OCI-LY7 (cell line): ENCODE measurements around the gene ZIC4.

Experiments used
- EZH2phosphoT487 ChIP-seq: fragments of 200-600 bp; sonication (generic); IDR thresholded peaks from 2 replicates; pipeline ENCODE4 v1.6.1; 2018; ENCODE audit warnings: low read depth, borderline replicate concordance, mild to moderate bottlenecking, mixed run types, antibody characterized with exemption, low read length, moderate library complexity, mixed read lengths
- TF ChIP-seq, protein P1 (sequence below): fragments of 200-600 bp; sonication (generic); conservative IDR thresholded peaks from 2 replicates; pipeline ENCODE4 v1.5.1; 2014; ENCODE audit warnings: mild to moderate bottlenecking, antibody characterized with exemption, low read length, moderate library complexity, mixed read lengths

DNA sequence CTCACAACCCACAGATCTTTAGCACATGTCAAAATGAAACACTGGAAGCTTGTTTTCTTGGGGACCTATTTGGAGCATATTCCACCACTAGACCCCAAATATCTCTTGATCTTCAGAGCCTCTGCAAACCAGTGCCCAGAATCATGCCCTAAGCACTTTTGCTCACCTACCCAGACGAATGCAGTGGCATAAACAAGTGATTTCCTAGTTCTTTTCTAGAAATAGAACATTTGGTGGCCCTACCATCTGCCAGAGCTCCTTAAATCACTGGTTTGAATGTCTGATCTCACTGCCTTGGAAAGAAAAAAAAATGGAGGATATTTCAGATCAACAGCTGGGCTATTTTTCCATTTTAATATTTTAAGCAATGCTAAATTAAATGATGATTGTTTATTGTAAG lies 5.3 kb downstream of the ZIC4 start:
- TF ChIP-seq, protein P1, sequence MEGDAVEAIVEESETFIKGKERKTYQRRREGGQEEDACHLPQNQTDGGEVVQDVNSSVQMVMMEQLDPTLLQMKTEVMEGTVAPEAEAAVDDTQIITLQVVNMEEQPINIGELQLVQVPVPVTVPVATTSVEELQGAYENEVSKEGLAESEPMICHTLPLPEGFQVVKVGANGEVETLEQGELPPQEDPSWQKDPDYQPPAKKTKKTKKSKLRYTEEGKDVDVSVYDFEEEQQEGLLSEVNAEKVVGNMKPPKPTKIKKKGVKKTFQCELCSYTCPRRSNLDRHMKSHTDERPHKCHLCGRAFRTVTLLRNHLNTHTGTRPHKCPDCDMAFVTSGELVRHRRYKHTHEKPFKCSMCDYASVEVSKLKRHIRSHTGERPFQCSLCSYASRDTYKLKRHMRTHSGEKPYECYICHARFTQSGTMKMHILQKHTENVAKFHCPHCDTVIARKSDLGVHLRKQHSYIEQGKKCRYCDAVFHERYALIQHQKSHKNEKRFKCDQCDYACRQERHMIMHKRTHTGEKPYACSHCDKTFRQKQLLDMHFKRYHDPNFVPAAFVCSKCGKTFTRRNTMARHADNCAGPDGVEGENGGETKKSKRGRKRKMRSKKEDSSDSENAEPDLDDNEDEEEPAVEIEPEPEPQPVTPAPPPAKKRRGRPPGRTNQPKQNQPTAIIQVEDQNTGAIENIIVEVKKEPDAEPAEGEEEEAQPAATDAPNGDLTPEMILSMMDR = no peak
- no peak for TF ChIP-seq EZH2phosphoT487
